GM12891 (cell line): ENCODE results near the gene EOLA1.

Source experiments
- PAX5 ChIP-seq: IDR thresholded peaks from 2 replicates; pipeline ENCODE4 v1.6.1; 2011; ENCODE audit warnings: low read length, moderate library complexity, mild to moderate bottlenecking; ENCODE audit not compliant: insufficient read depth, severe bottlenecking
- POLR2A ChIP-seq: IDR thresholded peaks from 2 replicates; pipeline ENCODE4 v1.6.1; 2011; ENCODE audit warnings: low read depth, low read length, control low read depth
- POLR2AphosphoS5 ChIP-seq: IDR thresholded peaks from 2 replicates; pipeline ENCODE4 v1.6.1; 2011; ENCODE audit warnings: low read depth, low read length, control low read depth
- SPI1 ChIP-seq: IDR thresholded peaks from 2 replicates; pipeline ENCODE4 v1.6.1; 2011; ENCODE audit warnings: low read depth, low read length, control low read depth
- TAF1 ChIP-seq: IDR thresholded peaks from 2 replicates; pipeline ENCODE4 v1.6.1; 2011; ENCODE audit warnings: low read depth, low read length, control low read depth

- TF ChIP-seq POLR2AphosphoS5 (no peak), POLR2A (no peak), TAF1 (no peak), PAX5 (no peak), SPI1 (no peak)
Observed at GRCh38 chrX:149518236-149518635, 22.6 kb upstream of the EOLA1 start.
